GM12878 (cell line): ENCODE results near the gene CDC123. TPM values are rescaled to one million over a fixed set of nuclear protein-coding genes. Genes with fewer than 3 reads are reported as not detected.

Experiments
- ATAC-seq: fragments of 200-7000 bp; cut with Tn5 transposase; 3 replicates; pipeline ENCODE4 v1.9.1; 2020; ENCODE audit warnings: mild to moderate bottlenecking, moderate library complexity
- BruUV-seq: library from RNA; stranded (reverse); fragments of 400-500 nt; replicated peaks from 2 replicates; lab custom pipeline; 2021; lab: Mats Ljungman, UMichigan
- CTCF ChIA-PET: fragments of 300-600 bp; sonication (Branson Sonifier 250); formaldehyde crosslinking; extraction: SDS; loops from one replicate; lab custom pipeline; 2021; ENCODE audit warnings: inconsistent platforms; lab: Yijun Ruan, JAX
- POLR2A ChIA-PET: fragments of 350-600 bp; formaldehyde crosslinking; extraction: SDS; loops from one replicate; lab custom pipeline; 2021; ENCODE audit warnings: inconsistent platforms; lab: Charles Lee
- RAD21 ChIA-PET: fragments of 300-600 bp; sonication (Branson Sonifier 250); formaldehyde crosslinking; loops from one replicate; lab custom pipeline; 2023; ENCODE audit warnings: antibody characterized with exemption; ENCODE audit not compliant: unreplicated experiment; lab: Charles Lee
- SMC1A ChIA-PET: fragments of 300-600 bp; sonication (Branson Sonifier 250); formaldehyde crosslinking; loops from one replicate; lab custom pipeline; 2023; ENCODE audit not compliant: unreplicated experiment, uncharacterized antibody; lab: Charles Lee
- DNase-seq: peaks from one replicate; pipeline ENCODE4 v3.0.0-alpha.2; 2011; ENCODE audit warnings: low read depth, low spot score
- FAIRE-seq: peaks from 3 replicates; lab custom pipeline; 2011; peaks lifted over from hg19 to GRCh38; lab: Jason Lieb, UNC
- H2AFZ ChIP-seq: 2 replicates; pipeline ENCODE4 v1.6.0; 2011; ENCODE audit warnings: low read depth, low read length, control low read depth; ENCODE audit not compliant: control insufficient read depth
- H3K27ac ChIP-seq: 2 replicates; pipeline ENCODE4 v1.5.1; 2011; ENCODE audit warnings: control low read depth; ENCODE audit not compliant: control insufficient read depth, insufficient read depth
- H3K27me3 ChIP-seq, 2 experiments: replicated peaks in 1 of 2; 2 replicates each; pipeline versions ENCODE4 v1.6.0 to v1.6.1; 2011; ENCODE audit warnings: low read length in 1 of 2; ENCODE audit not compliant: control insufficient read depth in 2 of 2, insufficient read depth in 2 of 2
- H3K36me3 ChIP-seq, 2 experiments: 2 replicates each; pipeline ENCODE4 v1.5.1; 2011; ENCODE audit warnings: low read length in 1 of 2; ENCODE audit not compliant: control insufficient read depth in 2 of 2, insufficient read depth in 2 of 2
- H3K4me1 ChIP-seq: 2 replicates; pipeline ENCODE4 v1.6.1; 2011; ENCODE audit warnings: mild to moderate bottlenecking, low read length, moderate library complexity, mixed read lengths; ENCODE audit not compliant: control insufficient read depth, insufficient read depth
- H3K4me2 ChIP-seq: 2 replicates; pipeline ENCODE4 v1.6.0; 2011; ENCODE audit warnings: control low read depth; ENCODE audit not compliant: control insufficient read depth, insufficient read depth
- H3K4me3 ChIP-seq: fragments of 200-600 bp; sonication (generic); 2 replicates; pipeline ENCODE4 v1.5.1; 2016
- H3K79me2 ChIP-seq: 2 replicates; pipeline ENCODE4 v1.6.0; 2011; ENCODE audit warnings: low read length; ENCODE audit not compliant: control insufficient read depth, insufficient read depth
- H3K9ac ChIP-seq: 2 replicates; pipeline ENCODE4 v1.8.0; 2011; ENCODE audit warnings: low read length, control low read depth, mixed read lengths; ENCODE audit not compliant: control insufficient read depth, insufficient read depth
- H3K9me3 ChIP-seq: replicated peaks from 3 replicates; pipeline ENCODE4 v1.5.1; 2011; ENCODE audit warnings: mild to moderate bottlenecking, low read length; ENCODE audit not compliant: control insufficient read depth, insufficient read depth
- H4K20me1 ChIP-seq: 2 replicates; pipeline ENCODE4 v1.6.0; 2011; ENCODE audit not compliant: control insufficient read depth, insufficient read depth
- GABPA ChIP-seq: IDR thresholded peaks from 2 replicates; pipeline ENCODE4 v1.6.1; 2014; ENCODE audit warnings: antibody characterized with exemption, low read depth, mild to moderate bottlenecking, inconsistent platforms
- SP1 ChIP-seq: IDR thresholded peaks from one replicate; pipeline ENCODE4 v1.6.1; 2011; ENCODE audit warnings: low read depth, low read length
- ZBTB4 ChIP-seq: fragments of 450-650 bp; formaldehyde crosslinking; IDR thresholded peaks from 2 replicates; pipeline ENCODE4 v1.4.0; 2022; ENCODE audit warnings: mild to moderate bottlenecking, moderate library complexity
- WGBS: methylation state at CpG from one replicate; pipeline ENCODE4 v1.1.6; 2016; ENCODE audit warnings: low lambda C conversion rate; ENCODE audit not compliant: insufficient replicate concordance, insufficient coverage; ENCODE audit errors: missing lambda C conversion rate; 5-methylcytosine and 5-hydroxymethylcytosine counted together
- in situ Hi-C: fragments of 300-500 bp; cut with MboI; formaldehyde crosslinking; loops from 9 replicates; pipeline ENCODE4 v1.14.3; 2018; ENCODE audit warnings: mixed read lengths
- intact Hi-C: fragments of 100-400 bp; cut with micrococcal nuclease; formaldehyde crosslinking; loops from one replicate; pipeline ENCODE4 v1.14.2; 2022; ENCODE audit not compliant: unreplicated experiment
- polyA plus RNA-seq, 11 experiments: library from polyadenylated mRNA; depleted of rRNA in 4 of 11; unstranded in 6 of 11; stranded (reverse) in 5 of 11; fragments of >200 nt; fragmentation: Nextera tagmentation in 4 of 11; fragmentation: Illumina TruSeq in 1 of 11; extraction: Ambion mirVana in 4 of 11; extraction: Trizol in 1 of 11; gene quantifications; 1 replicate in 1 of 11; 2 replicates in 10 of 11; pipeline versions ENCODE4 v1.2.1 to v1.2.3, GENCODE V29; 2011 to 2016; ENCODE audit warnings: inconsistent platforms in 2 of 11, missing spikeins in 2 of 11, low read depth in 1 of 11
- total RNA-seq, 4 experiments: library from RNA; depleted of rRNA in 3 of 4; stranded (reverse); fragments of >200 nt in 3 of 4; fragmentation: Illumina TruSeq in 1 of 4; extraction: Trizol in 1 of 4; gene quantifications; 2 replicates each; pipeline versions ENCODE4 v1.2.1 to v1.2.3, GENCODE V29; 2013 to 2021

CDC123 gene
- total and polyA plus RNA-seq, 10 of the 15 experiments (the other 5 are each of a cell fraction or from before 2014, with no cell fraction given): 128 to 360 (median 209) TPM

- H3K79me2 ChIP-seq: peaks cover 5% of the 10 kb centered on the region
- no peaks in the 10 kb centered on the region for H3K9me3 ChIP-seq
- ATAC-seq (no peak), FAIRE-seq (no peak), DNase-seq (no peak)
- SMC1A ChIA-PET: interaction anchor here (0.8 to 5.8 kb wide), 3 partner anchors 147 to 437 kb away, joined by 3 to 56 read pairs (median 3); no protein-coding TSS in a partner anchor
- no peaks in the 10 kb centered on the region for H4K20me1 ChIP-seq
- intact Hi-C loops (no loop called here), in situ Hi-C loops (loop anchor here (10.0 kb wide), 1 partner anchor 686 kb away; no protein-coding TSS in a partner anchor)
- no peak for TF ChIP-seq GABPA
- no peak for TF ChIP-seq ZBTB4 (CRISPR knock-in tag)
- TF ChIP-seq SP1: no peak
- no peak overlapping the region for H3K4me3 ChIP-seq
- H3K36me3 ChIP-seq: peaks cover 5 to 26% of the 10 kb centered on the region in 2 experiments
- POLR2A ChIA-PET: interaction anchor here (0.5 kb wide), 1 partner anchor 497 kb away, joined by 5 read pairs; no protein-coding TSS in a partner anchor
- WGBS: 97% methylated on average over 8 of the region's 8 CpGs
- CTCF ChIA-PET: interaction anchor here (0.6 to 1.0 kb wide), 2 partner anchors 21 to 491 kb away, joined by 3 to 4 read pairs; no protein-coding TSS in a partner anchor
- H3K27me3 ChIP-seq: no peaks in the 10 kb centered on the region
- H3K9ac ChIP-seq: no peak overlapping the region
- RAD21 ChIA-PET: interaction anchor here (1.2 to 2.4 kb wide), 2 partner anchors 437 to 491 kb away, joined by 3 to 9 read pairs; no protein-coding TSS in a partner anchor
- no peak overlapping the region for H2AFZ ChIP-seq
- no peak overlapping the region for H3K4me2 ChIP-seq
- H3K4me1 ChIP-seq: no peaks in the 10 kb centered on the region
- H3K27ac ChIP-seq: no peak overlapping the region
- BruUV-seq: no TSS peak
These were observed 23.0 kb downstream of the CDC123 start for GRCh38 chr10:12218991-12219390.
